Upper lobe of left lung (tissue), 6 donors: Measurements from ENCODE around the gene PRKAR2B. TPM values are rescaled to one million over a fixed set of nuclear protein-coding genes. Genes with fewer than 3 reads are reported as not detected.

Experiments
- ATAC-seq, 2 donors: fragments of 200-7000 bp; cut with Tn5 transposase; one replicate each; pipeline ENCODE4 v1.9.1; 2022; ENCODE audit warnings: mild to moderate bottlenecking in 2 of 2, moderate library complexity in 2 of 2; ENCODE audit not compliant: low FRiP score in 2 of 2
- DNase-seq, 2 donors: peaks; one replicate each; pipeline ENCODE4 v3.0.0-alpha.2; 2019 to 2020
- H3K27ac ChIP-seq, 4 donors: fragments of 200-600 bp; sonication (generic); one replicate each; pipeline ENCODE4 v1.5.1; 2016 to 2019
- H3K27me3 ChIP-seq, 4 donors: fragments of 200-600 bp; sonication (generic); one replicate each; pipeline ENCODE4 v1.5.1; 2017 to 2019
- H3K36me3 ChIP-seq, 4 donors: fragments of 200-600 bp; sonication (generic); one replicate each; pipeline ENCODE4 v1.5.1; 2016 to 2019
- H3K4me1 ChIP-seq, 4 donors: fragments of 200-600 bp; sonication (generic); one replicate each; pipeline ENCODE4 v1.5.1; 2018 to 2019
- H3K4me3 ChIP-seq, 4 donors: fragments of 200-600 bp; sonication (generic); one replicate each; pipeline ENCODE4 v1.5.1; 2017 to 2019; ENCODE audit warnings: mild to moderate bottlenecking in 2 of 4, moderate library complexity in 1 of 4
- H3K9me3 ChIP-seq, 4 donors: fragments of 200-600 bp; sonication (generic); one replicate each; pipeline ENCODE4 v1.5.1; 2018 to 2019
- EP300 ChIP-seq, 4 donors: sonication (generic); formaldehyde crosslinking; IDR thresholded peaks; one replicate each; pipeline ENCODE4 v1.5.1; 2017; ENCODE audit warnings: antibody characterized with exemption in 4 of 4, control low read depth in 2 of 4
- POLR2A ChIP-seq, 4 donors: fragments of 450-650 bp; IDR thresholded peaks; one replicate each; pipeline ENCODE4 v1.5.1; 2016 to 2017; ENCODE audit warnings: antibody characterized with exemption in 4 of 4, mild to moderate bottlenecking in 2 of 4
- POLR2AphosphoS5 ChIP-seq, 2 donors: sonication (generic); formaldehyde crosslinking; IDR thresholded peaks; one replicate each; pipeline ENCODE4 v1.5.1; 2017; ENCODE audit warnings: antibody characterized with exemption in 2 of 2
- WGBS, 2 donors: methylation state at CpG; one replicate each; pipeline ENCODE4 v1.1.5; 2017 to 2018; 5-methylcytosine and 5-hydroxymethylcytosine counted together
- total RNA-seq, 6 donors: library from RNA; depleted of rRNA in 4 of 6; stranded (reverse); fragments of >200 nt in 4 of 6; gene quantifications; one replicate each; pipeline versions ENCODE4 v1.1.0 to v1.2.1, GENCODE V29; 2016 to 2021
- TF ChIP-seq, protein P1 (sequence below), 6 experiments: fragments of 450-650 bp in 4 of 6; fragments of 200-600 bp in 2 of 6; sonication (generic) in 2 of 6; IDR thresholded peaks; one replicate each; pipeline ENCODE4 v1.5.1; 2016 to 2019; ENCODE audit warnings: antibody characterized with exemption in 6 of 6
- donor health status: DM: no; HTN: no; CAD: no; lungs with moderate emphysema.
- donor health status: DM: no; HTN: yes; CAD: no; lungs with severe emphysema.

The PRKAR2B gene
- total RNA-seq, 6 donors from 2014 or later, result 6.5 to 24.1 (median 9.8) TPM

DNA sequence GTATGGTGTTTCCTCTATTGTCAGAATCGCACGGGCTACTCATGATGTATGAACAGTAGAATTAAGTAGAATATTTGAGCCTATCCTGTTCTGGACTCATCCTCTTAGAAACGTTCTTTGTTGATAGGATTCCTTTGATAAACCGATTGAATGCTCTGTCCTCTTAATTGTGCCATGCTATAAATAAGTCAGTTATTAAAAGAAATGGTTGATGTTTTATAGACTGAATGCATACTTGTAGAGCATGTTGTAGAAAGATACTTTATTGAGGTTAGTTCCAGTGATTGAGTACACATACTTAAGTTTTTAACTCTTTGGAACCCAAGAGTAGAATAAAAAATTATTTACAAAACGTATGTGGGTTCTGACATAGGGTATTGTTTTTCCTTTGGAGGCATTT, 69.4 kb downstream of the PRKAR2B start:
- Histone ChIP-seq H3K9me3 (no peaks in the 10 kb centered on the region), H3K4me3 (no peak overlapping the region), H3K4me1 (peaks cover 0 to 5% (median 2%) of the 10 kb centered on the region in 4 donors), H3K36me3 (no peaks in the 10 kb centered on the region), H3K27ac (no peak overlapping the region), H3K27me3 (no peaks in the 10 kb centered on the region)
- no peak for ATAC-seq
- 62 to 70% methylated on average over 5 of the region's 5 CpGs for WGBS, 2 donors
- TF ChIP-seq, protein P1, sequence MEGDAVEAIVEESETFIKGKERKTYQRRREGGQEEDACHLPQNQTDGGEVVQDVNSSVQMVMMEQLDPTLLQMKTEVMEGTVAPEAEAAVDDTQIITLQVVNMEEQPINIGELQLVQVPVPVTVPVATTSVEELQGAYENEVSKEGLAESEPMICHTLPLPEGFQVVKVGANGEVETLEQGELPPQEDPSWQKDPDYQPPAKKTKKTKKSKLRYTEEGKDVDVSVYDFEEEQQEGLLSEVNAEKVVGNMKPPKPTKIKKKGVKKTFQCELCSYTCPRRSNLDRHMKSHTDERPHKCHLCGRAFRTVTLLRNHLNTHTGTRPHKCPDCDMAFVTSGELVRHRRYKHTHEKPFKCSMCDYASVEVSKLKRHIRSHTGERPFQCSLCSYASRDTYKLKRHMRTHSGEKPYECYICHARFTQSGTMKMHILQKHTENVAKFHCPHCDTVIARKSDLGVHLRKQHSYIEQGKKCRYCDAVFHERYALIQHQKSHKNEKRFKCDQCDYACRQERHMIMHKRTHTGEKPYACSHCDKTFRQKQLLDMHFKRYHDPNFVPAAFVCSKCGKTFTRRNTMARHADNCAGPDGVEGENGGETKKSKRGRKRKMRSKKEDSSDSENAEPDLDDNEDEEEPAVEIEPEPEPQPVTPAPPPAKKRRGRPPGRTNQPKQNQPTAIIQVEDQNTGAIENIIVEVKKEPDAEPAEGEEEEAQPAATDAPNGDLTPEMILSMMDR (IDR thresholded peaks at IDR 0.05), result no peak
- TF ChIP-seq POLR2AphosphoS5 (IDR thresholded peaks at IDR 0.05) (no peak), POLR2A (IDR thresholded peaks at IDR 0.05) (no peak), EP300 (IDR thresholded peaks at IDR 0.05) (no peak)
- no peak for DNase-seq

DNA sequence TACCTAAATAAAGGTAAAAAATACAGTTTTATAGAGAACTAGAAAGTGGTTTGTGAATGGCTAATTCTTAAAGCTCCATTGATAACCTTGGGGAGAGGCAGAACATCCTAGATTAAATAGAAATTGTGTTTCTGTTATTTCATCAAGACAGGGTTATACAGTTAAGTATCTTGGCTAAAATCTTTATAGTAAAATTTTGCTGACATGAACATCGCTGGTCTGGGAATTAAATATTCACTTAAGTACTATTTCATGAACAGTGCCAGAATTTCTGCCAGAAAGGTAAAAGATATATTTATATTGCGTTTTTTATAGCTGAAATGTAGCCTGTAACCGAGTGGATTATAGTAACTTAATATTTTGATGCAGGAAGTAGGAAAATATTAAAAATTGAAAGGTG, 70.6 kb downstream of the PRKAR2B start:
- H3K27me3 ChIP-seq, result no peaks in the 10 kb centered on the region
- H3K9me3 ChIP-seq, result no peaks in the 10 kb centered on the region
- H3K4me1 ChIP-seq, result peaks cover 0 to 5% (median 2%) of the 10 kb centered on the region in 4 donors
- no peak for ATAC-seq
- TF ChIP-seq, protein P1 (IDR thresholded peaks at IDR 0.05), result no peak
- TF ChIP-seq POLR2A (IDR thresholded peaks at IDR 0.05), result no peak
- TF ChIP-seq EP300 (IDR thresholded peaks at IDR 0.05), result no peak
- no peak for TF ChIP-seq POLR2AphosphoS5 (IDR thresholded peaks at IDR 0.05)
- H3K4me3 ChIP-seq, result no peak overlapping the region
- no peak for DNase-seq
- WGBS, 2 donors, result 77 to 93% methylated on average over 3 of the region's 3 CpGs
- no peaks in the 10 kb centered on the region for H3K36me3 ChIP-seq
- H3K27ac ChIP-seq, result no peak overlapping the region

DNA sequence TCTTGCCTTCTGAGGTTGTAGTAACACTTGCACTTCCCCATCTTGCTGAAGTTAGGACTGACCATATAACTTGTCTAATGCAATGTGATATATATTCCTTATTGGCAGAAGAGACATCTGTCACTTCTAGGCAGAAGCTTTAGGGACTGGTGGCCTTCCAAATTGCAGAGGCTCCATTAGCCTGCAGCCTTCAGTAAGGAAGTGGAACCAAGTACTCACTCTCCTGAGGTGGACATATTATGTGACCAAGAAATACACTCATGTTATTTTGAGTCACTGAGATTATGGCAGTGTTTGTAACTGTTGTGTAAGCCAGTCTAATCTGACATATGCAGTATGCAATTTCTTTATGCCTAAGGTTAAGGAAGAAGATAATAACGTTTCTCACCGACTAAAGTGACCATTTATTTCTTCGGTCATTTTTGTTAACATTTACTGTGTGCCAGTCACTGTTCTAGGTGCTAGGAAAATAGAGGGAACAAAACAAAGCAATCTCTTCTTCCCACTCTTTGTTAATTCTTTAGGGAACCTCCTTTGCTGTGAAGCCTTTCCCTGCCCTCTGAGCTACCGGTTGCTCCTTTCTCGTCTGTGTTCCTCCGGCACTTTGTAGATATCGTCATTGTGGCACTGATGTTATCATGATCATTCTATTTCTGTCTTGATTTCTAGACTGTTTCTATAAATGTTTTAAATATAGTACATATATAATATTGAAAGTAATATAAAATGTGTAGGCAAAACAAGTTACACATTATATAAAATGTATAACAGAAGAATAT, 71.4 kb downstream of the PRKAR2B start:
- no peaks in the 10 kb centered on the region for H3K27me3 ChIP-seq
- no peak for ATAC-seq
- no peaks in the 10 kb centered on the region for H3K36me3 ChIP-seq
- no peak for DNase-seq
- peaks cover 0 to 5% (median 2%) of the 10 kb centered on the region in 4 donors for H3K4me1 ChIP-seq
- no peaks in the 10 kb centered on the region for H3K9me3 ChIP-seq
- H3K4me3 ChIP-seq, result no peak overlapping the region
- WGBS, 2 donors, result 79% methylated on average over 7 of the region's 7 CpGs
- H3K27ac ChIP-seq, result no peak overlapping the region
- TF ChIP-seq POLR2AphosphoS5 (IDR thresholded peaks at IDR 0.05) (no peak), EP300 (IDR thresholded peaks at IDR 0.05) (no peak), POLR2A (IDR thresholded peaks at IDR 0.05) (no peak)
- TF ChIP-seq, protein P1 (IDR thresholded peaks at IDR 0.05), result no peak

DNA sequence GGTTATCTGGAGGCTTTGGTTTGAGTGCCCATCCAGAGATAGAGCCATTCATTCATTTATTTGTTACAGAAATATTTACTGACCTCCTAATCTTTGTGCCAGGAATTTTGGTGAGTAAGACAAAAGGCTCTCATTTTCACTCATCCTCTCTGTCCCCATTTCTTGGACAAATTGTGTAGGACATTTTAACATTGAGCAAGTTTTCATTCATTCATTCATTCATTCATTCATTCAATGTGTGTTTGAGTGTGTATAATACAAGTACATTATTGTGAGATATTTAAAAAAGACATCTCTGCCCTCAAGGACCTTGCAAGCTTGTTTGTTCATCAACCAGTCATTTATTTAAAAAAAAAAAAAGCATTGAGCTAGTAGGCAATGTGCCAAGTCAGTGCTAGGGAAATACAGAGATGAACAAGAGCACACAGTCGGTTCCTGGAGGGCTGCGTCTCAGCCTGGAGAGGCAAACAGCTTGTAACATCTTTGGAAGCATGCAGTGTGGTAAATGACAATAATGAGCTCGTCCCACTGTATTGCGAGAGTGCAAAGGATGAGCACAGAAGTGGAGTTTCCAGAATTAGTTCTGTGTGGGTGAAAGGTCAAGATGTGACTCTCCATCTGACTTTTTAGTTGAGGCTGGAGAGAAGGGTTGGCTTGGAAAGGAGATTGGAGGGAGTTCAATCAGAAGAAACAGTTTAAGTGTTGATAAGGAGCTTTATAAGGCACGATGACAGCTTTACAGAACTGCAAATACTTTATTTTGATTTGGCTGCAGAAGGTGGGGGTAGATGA, 73.8 kb downstream of the PRKAR2B start:
- Histone ChIP-seq H3K4me1 (peaks cover 0 to 5% (median 2%) of the 10 kb centered on the region in 4 donors), H3K27ac (no peak overlapping the region), H3K27me3 (no peaks in the 10 kb centered on the region), H3K4me3 (no peak overlapping the region), H3K36me3 (no peaks in the 10 kb centered on the region), H3K9me3 (no peaks in the 10 kb centered on the region)
- TF ChIP-seq EP300 (IDR thresholded peaks at IDR 0.05), result no peak
- TF ChIP-seq, protein P1 (IDR thresholded peaks at IDR 0.05), result no peak
- no peak for TF ChIP-seq POLR2A (IDR thresholded peaks at IDR 0.05)
- TF ChIP-seq POLR2AphosphoS5 (IDR thresholded peaks at IDR 0.05), result no peak
- no peak for ATAC-seq
- no peak for DNase-seq
- 48 to 49% methylated on average over 5 of the region's 5 CpGs for WGBS, 2 donors
